Kidney (tissue), 14 donors: ENCODE measurements around the gene ARMC3. TPM values are rescaled to one million over a fixed set of nuclear protein-coding genes. Genes with fewer than 3 reads are reported as not detected.

Experiments
- DNase-seq, 5 donors: peaks; one replicate each; pipeline ENCODE4 v3.0.0-alpha.2; 2013 to 2020
- FAIRE-seq: peaks from 2 replicates; lab custom pipeline; 2012; peaks lifted over from hg19 to GRCh38; lab: Jason Lieb, UNC
- H3K27ac ChIP-seq, 2 donors: one replicate each; pipeline ENCODE4 v1.7.0; 2013; ENCODE audit warnings: low read depth in 2 of 2, low read length in 2 of 2, inconsistent platforms in 1 of 2
- H3K27me3 ChIP-seq: one replicate; pipeline ENCODE4 v1.7.1; 2013; ENCODE audit warnings: low read length, inconsistent platforms; ENCODE audit not compliant: control insufficient read depth, insufficient read depth
- H3K36me3 ChIP-seq, 3 donors: one replicate each; pipeline versions ENCODE4 v1.7.0 to v1.7.1; 2013; ENCODE audit warnings: low read length in 3 of 3, control low read depth in 1 of 3, inconsistent platforms in 1 of 3; ENCODE audit not compliant: insufficient read depth in 3 of 3, control insufficient read depth in 2 of 3
- H3K4me1 ChIP-seq, 3 donors: one replicate each; pipeline versions ENCODE4 v1.7.0 to v1.7.1; 2013; ENCODE audit warnings: low read length in 3 of 3, inconsistent platforms in 1 of 3, low read depth in 1 of 3; ENCODE audit not compliant: control insufficient read depth in 2 of 3, insufficient read depth in 2 of 3
- H3K4me3 ChIP-seq, 3 donors: one replicate each; pipeline versions ENCODE4 v1.7.0 to v1.8.1; 2013; ENCODE audit warnings: low read length in 3 of 3, control low read depth in 1 of 3, inconsistent platforms in 1 of 3
- H3K9ac ChIP-seq, 3 donors: one replicate each; pipeline versions ENCODE4 v1.7.0 to v1.7.1; 2013; ENCODE audit warnings: low read length in 3 of 3, control low read depth in 1 of 3, inconsistent platforms in 1 of 3
- H3K9me3 ChIP-seq, 3 donors: one replicate each; pipeline versions ENCODE4 v1.7.0 to v1.7.1; 2013; ENCODE audit warnings: low read length in 3 of 3, control low read depth in 1 of 3, inconsistent platforms in 1 of 3; ENCODE audit not compliant: control insufficient read depth in 2 of 3, insufficient read depth in 1 of 3
- CTCF ChIP-seq: IDR thresholded peaks from 3 replicates; pipeline ENCODE4 v1.5.1; 2012; ENCODE audit warnings: mild to moderate bottlenecking, moderate library complexity, borderline replicate concordance; ENCODE audit not compliant: insufficient read depth; ENCODE audit errors: extremely low read depth
- intact Hi-C: fragments of 100-400 bp; cut with DNase I; formaldehyde crosslinking; loops from one replicate; pipeline ENCODE4 v1.11.1; 2022
- polyA plus RNA-seq: library from polyadenylated mRNA; stranded (reverse); fragments of 350-450 nt; fragmentation: Illumina TruSeq; extraction: RNeasy Lipid Tissue Mini Kit (QIAGEN cat#74804); gene quantifications from one replicate; pipeline ENCODE4 v1.2.3, GENCODE V29; 2014; ENCODE audit warnings: low read depth, low replicate concordance; ENCODE audit not compliant: insufficient read depth
- total RNA-seq: library from RNA; stranded (reverse); fragmentation: NEBNext Ultra II Directional; extraction: Animal tissue kit (Norgen Biotek cat#: 25700); gene quantifications from one replicate; pipeline ENCODE4 v1.2.1, GENCODE V29; 2021
- donor health status: control.
- donor health status: control.
- donor health status: control.
- donor health status: control.
- donor health status: control.
- donor health status: DM: yes; HTN: yes; CAD: no.
- donor health status: Normal renal cell carcinoma (clear cell type).

Gene ARMC3
- total and polyA plus RNA-seq, 2 donors from 2014 or later, result 0.60 to 5.5 TPM

- Histone ChIP-seq H3K4me1 (peaks cover 0 to 2% (median 0%) of the 10 kb centered on the region in 3 donors), H3K9ac (no peak overlapping the region), H3K9me3 (no peaks in the 10 kb centered on the region), H3K36me3 (no peaks in the 10 kb centered on the region), H3K4me3 (peak overlapping the region in 2 of 3 donors; percentile 8 to 40), H3K27ac (no peak overlapping the region), H3K27me3 (no peaks in the 10 kb centered on the region)
- peak; percentile 91 for FAIRE-seq
- DNase-seq, result peak in 4 of 5 donors; percentile 61 to 89 (median 74)
- intact Hi-C loops, result loop anchor here (10.0 kb wide), 1 partner anchor 414 kb away; no protein-coding TSS in a partner anchor
- TF ChIP-seq CTCF, result peak; percentile 92
Measured at GRCh38 chr10:22988581-22989360, 60.9 kb downstream of the ARMC3 start.

DNA sequence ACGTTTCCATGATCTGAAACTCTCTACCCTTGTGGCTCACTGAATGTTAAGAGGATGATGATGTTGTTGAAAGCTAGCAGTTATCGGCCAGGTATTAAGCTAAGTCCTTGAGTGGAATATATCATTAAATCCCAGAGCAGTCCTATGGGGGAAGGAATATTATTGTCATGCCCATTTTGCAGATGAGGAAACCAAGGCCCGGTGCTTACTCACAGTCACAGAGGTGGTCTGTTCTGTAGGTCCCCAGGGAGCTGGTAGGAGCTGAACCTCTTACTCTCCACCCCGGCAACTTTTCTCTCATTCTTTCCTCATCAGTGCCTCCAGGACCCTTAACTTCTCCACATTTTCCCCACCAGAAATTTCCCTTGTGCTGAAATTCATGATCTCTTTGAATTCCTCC lies 62.6 kb downstream of the ARMC3 start:
- H3K4me1 ChIP-seq, result peaks cover 0 to 2% (median 0%) of the 10 kb centered on the region in 3 donors
- no peak overlapping the region for H3K27ac ChIP-seq
- H3K9me3 ChIP-seq, result no peaks in the 10 kb centered on the region
- no peaks in the 10 kb centered on the region for H3K36me3 ChIP-seq
- no peaks in the 10 kb centered on the region for H3K27me3 ChIP-seq
- no peak for FAIRE-seq
- DNase-seq, result no peak
- no peak overlapping the region for H3K4me3 ChIP-seq
- intact Hi-C loops, result loop anchor here (10.0 kb wide), 1 partner anchor 986 kb away; the partner anchor contains the start of gene DNAJC1
- H3K9ac ChIP-seq, result no peak overlapping the region
- no peak for TF ChIP-seq CTCF

DNA sequence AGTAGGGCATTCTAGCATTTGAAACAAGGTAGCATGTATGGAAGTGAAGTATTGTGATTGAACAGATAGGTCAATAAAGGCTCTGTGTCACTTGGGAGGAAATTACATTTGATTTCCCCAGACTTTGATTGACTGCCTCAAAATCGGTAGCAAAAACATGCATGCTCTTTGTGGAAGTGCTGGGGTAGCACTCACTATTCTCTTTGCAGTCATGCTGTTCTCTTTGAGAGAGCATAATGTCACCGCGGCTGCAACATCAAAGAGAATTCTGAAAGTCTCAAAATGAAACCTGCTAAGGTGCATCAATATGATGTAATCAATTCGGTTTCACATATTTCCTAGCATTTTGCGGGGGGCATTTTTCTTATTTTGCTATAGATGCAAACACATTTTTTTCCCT lies 64.2 kb downstream of the ARMC3 start:
- Histone ChIP-seq H3K4me1 (peaks cover 0 to 2% (median 0%) of the 10 kb centered on the region in 3 donors), H3K27me3 (no peaks in the 10 kb centered on the region), H3K27ac (no peak overlapping the region), H3K36me3 (no peaks in the 10 kb centered on the region), H3K9ac (no peak overlapping the region), H3K9me3 (no peaks in the 10 kb centered on the region), H3K4me3 (no peak overlapping the region)
- FAIRE-seq (no peak), DNase-seq (no peak)
- intact Hi-C loops, result loop anchor here (10.0 kb wide), 1 partner anchor 987 kb away; the partner anchor contains the start of gene DNAJC1
- no peak for TF ChIP-seq CTCF
